ENCODE data around the gene HIVEP1. TPM values are rescaled to one million over a fixed set of nuclear protein-coding genes. Genes with fewer than 3 reads are reported as not detected.
"Not testable (repeated sequence)": the region's sequence is repeated elsewhere in the genome, so short reads cannot be mapped to it uniquely, and the experiment has no call there.

Gene HIVEP1
- total RNA-seq, 1 donor from 2014 or later = 42.5 TPM

DNA sequence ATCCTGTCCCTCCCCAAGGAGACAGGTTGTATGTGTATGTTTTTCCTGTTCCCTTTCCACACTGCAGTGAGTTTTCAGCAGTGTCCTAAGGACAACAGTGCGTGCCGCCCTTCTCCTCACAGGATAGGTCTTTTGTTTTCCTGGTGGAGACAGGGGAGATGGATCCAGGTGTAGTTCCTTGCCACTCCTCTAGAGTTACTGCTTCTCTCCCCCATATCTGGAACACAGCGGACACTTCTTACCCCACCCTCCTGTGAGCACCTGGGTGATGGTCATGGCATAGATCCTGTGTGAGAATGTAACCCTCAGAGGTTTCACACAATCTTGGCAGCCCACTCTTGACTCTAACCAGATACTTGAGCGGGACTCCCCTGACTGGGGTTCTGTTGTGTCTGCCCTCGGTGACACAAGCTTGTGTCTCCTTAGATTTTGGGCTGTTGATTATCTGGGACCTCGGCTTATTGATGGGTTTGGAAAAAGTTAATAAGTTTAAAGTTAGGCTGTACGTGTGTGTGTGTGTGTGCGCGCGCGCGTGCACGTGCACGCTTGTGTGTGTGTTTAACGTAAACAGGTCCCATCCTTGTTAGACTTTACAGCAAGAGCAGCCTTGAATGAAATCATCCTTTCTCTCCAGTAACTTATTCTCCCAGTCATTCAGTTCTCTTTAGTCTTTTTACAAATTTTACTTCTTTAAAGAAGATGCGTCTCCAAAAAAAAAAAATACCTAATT, 146.7 kb downstream of the HIVEP1 start:
- DNase-seq (ENCODE audit: low spot score) = no peak

DNA sequence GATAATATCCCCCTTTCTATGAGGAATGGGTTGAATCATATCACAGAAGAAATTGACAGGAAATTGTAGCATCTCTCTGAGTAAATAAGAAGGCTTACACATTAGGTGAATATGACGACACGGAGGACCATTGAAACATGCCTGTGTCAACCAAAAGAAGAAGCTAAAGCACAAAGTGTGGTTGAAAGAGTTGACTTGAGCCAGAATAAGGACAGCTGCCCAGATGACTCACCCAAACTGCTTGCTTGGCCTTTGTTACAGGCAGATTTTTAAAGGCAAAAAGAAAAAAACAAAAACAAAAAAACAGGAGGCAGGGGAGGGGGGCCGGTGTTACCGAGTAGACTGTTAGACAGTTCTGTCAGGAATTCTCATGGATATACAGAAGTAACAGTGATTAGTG, 148.2 kb downstream of the HIVEP1 start:
- DNase-seq (ENCODE audit: low spot score) = no peak

DNA sequence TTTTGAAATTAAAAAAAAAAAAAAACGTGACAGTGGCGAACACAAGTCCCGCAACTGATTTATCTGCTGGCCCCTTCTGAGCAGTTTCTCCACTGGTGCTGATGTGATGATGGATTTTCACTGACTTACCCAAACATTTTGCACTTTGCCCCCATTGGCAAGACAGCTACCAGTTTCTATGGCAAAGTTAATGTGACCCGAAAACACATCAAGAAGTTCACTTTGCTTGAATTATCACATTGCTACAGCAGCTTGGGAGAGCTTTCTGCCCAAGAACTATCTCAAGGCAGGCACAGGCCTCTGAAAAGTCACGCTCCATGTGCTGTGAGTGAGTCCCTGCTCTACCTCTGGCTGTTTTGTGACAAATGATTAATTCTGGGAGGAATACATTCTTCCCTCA, 150.1 kb downstream of the HIVEP1 start:
- DNase-seq (ENCODE audit: low spot score) = no peak

DNA sequence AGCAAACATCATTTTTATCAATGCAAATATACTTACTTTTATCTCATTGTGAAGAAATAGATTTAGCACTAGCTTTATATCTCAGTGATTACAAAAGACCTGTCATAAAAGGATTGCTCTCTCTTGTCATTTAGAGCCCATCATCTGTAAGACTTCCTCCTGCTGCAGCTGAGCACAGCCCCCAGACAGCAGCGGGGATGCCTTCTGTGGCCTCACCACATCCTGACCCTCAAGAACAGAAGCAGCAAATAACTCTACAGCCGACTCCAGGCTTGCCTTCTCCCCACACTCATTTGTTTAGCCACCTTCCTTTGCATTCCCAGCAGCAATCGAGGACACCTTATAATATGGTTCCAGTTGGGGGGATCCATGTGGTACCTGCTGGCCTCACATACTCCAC, 151.0 kb downstream of the HIVEP1 start:
- DNase-seq (ENCODE audit: low spot score) = no peak

DNA sequence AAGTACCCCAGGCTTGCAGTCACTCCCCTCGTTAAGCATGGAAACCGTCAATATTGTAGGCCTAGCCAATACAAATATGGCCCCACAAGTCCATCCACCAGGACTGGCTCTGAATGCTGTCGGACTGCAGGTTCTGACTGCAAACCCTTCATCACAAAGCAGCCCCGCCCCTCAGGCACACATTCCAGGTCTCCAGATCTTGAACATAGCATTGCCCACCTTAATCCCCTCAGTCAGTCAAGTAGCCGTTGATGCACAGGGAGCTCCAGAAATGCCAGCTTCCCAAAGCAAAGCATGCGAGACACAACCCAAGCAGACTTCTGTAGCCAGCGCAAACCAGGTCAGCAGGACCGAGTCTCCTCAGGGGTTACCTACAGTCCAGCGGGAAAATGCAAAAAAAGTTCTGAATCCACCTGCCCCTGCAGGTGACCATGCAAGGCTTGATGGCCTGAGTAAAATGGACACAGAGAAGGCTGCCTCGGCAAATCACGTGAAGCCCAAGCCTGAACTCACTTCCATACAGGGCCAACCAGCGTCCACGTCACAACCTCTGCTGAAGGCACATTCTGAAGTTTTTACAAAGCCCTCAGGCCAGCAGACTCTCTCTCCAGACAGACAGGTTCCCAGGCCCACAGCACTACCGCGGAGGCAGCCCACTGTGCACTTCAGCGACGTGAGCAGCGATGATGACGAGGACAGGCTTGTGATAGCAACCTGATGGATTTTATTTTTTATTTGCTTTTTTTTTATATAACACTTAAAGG, 151.8 kb downstream of the HIVEP1 start:
- no peak for DNase-seq (ENCODE audit: low spot score)

DNA sequence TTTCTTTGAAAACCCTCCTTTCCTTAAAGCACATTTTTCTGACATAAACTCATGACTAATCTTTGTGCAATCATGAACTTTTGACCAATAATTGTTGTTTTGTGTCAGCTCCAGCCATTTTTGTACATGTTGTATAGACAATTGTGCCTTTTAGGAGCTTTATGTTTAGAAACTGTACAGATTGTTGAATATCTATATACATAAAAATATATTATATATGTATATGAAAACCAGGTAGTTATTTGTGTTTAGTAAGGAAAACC, 152.3 kb downstream of the HIVEP1 start:
- DNase-seq (ENCODE audit: low spot score) = no peak

DNA sequence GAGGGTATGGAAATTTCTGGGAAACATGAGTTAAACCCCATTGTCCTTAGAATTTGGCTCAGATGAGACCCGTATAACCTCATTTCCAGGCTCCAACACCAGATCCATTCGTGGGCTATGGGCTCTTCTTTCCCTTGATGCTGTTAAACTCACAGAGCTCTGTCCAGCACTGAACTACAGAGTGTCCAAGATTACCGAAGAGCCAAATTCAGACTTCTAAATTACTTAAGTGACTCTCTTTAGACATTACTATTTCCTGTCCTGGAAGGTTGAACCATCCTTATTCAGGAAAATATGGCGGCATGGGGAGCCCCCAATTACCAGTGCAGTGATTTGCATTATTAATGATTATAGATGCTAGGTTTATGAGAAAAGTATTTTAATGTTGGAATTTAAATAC, 153.2 kb downstream of the HIVEP1 start:
- DNase-seq (ENCODE audit: low spot score) = no peak

DNA sequence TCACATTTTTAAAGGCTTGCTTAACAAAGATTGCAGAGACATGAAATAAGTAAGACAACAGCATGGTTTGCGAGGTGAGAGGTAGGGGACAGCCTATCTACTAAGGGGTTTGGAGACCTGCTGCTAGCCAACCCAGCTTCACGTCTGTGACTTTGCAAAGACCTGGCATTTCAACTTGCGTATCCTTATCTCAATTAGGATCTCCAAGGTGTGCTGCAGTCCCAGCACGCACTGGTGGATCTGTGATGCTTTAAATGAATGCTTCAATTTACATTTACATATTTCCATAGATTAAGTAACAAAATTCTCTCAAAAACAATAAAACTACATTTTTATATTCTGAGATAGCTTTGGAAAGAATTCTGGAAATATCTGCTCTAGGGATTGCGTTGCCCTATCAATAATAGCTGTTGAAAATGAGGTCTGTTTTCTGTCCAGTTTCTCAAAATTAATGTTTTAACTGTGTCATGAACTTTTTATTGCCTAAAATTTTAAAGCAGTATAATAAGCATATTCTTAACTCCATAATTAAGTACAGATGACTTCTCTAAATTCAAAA, 153.7 kb downstream of the HIVEP1 start:
- no peak for DNase-seq (ENCODE audit: low spot score)

DNA sequence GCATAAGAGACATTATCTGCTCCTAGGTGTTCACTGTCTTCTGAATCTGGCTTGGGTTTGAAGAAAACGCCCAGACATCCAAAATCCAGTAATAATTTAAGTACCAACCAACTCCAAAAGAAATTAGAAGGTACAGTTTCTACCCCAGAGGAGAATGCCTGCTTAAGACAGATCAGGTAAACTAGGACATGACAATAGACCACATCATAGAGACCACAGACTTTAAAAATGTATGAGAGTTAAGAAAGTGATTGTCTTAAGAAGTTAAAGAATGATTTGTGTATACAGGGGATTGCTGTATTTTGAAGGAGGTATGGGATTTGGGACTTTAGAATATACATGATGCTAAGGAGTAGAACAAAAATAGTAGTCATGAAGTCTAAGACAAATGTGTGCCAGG, 157.3 kb downstream of the HIVEP1 start:
- DNase-seq (ENCODE audit: low spot score) = no peak

DNA sequence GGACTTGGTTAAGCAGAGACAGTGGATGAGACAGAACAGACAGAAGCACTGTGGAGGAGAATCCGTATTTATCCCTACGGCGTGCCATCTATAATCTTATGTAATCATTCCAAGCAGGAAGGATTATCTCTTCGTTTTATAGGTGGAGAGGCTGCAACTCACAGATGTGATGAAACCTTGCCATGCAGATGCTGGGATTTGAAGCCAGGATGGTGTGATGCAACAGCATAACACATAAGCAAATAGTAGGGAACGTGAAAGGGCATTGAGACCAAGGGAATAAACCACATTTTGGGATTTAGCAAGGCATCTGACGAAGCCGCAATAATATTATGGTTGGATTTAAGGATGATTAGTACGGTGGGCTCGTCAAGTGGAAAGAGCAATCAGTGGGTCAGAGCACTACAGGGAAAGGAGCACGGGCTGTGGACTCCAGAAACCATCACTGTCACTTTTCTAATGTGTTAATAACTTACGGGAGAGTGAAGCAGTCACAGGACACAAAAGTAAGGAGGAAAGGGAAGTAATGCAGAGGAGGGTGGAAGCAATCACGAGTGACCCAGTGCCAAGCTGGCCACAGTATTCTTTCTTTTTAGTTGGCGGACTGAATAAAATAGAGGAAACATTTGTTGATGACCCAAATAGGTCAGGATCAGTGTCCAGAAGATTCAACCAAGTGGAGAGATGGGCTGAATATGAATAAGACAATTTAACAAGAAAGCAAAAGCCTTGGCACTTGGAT, 158.4 kb downstream of the HIVEP1 start:
- DNase-seq (ENCODE audit: low spot score) = no peak

DNA sequence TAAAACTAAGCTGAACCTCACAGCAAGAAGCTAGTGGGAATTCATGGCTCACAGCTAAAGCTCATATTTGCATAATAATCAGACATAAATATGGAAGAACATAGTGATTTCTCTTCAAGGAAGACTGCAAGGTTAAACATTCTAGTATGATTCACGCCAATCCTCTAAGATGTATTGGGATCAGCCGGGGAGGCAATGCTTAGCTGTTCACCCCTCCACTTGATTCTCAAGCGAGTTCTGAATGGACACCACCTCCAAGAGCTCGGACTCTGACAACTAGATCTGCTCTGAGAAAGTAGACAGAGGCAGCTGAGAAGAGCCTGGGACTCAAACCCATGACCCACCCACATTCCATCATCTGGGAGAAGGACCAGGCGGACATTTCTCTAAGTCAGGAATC, 159.6 kb downstream of the HIVEP1 start:
- DNase-seq (ENCODE audit: low spot score) = no peak

DNA sequence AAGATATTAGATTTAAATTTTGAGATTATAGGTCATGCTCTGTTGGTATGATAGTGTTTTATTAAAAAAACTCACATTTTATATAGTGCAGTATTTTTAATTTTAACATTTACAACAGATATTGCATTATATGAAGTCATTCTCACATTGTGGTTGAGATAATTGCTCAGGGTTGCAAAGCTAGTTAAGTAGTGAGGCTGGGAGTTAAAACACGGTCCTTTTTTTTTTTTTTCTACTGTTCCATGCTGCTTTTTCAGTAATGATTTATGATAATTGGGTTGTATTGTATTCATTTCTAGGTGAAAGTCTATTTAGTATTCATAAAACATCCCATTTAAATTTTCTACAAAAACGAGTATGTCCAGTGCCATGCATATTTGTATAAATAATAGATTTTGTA, 160.5 kb downstream of the HIVEP1 start:
- no peak for DNase-seq (ENCODE audit: low spot score)

DNA sequence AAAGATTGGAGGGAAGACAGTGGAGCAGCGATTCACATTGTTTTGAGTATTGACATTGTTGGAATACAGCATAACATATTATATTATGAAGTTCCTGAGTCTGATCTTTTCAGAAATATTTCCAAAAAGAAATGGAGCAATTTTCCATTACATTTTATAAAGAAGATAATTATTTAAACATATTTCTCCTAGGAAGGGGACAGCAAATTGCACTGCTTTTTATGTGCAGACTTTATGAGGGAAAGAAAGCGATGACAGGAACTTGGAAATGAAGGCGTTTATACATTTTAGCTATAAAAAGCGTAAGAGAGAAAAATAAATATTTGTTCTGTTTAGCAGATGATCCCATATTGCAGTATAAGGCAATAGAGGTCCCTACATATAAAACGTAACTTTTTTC, 161.1 kb downstream of the HIVEP1 start:
- no peak for DNase-seq (ENCODE audit: low spot score)

DNA sequence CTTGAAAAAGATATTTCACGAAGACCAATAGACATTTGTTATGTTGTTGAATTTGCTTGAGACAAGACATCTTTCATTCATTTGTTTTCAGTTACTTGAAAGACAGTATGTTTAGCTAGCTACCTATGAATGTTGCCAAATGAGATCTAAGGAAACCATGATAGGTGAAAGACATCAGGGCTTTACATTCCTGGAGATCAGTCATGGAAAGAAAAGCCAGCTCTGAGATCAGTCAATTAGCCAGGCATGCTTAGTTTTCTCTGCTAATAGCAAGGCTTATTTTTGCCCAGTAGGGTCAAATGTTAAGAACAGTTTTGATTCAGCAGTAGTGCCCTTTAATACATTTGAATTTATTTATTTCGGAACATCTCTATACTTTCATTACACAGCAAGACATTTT, 161.5 kb downstream of the HIVEP1 start:
- DNase-seq (ENCODE audit: low spot score) = no peak

DNA sequence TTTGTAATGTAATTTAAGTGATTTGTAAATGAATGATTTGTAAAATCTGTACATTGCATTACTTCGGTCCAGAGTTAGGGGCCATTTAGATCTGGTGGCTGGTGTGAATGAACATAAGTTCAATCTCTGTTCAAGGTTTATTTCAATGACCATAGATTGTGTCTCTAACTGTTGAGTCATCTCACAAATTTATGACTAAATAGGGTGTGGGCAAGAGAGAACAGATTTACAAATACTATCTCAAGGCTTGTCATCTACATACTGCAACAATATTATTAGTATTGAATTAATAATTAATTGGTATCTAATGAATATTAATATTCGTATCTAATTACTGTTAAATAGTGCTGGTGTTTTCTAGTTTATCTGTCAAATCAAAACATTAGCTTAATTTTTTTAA, 162.8 kb downstream of the HIVEP1 start:
- DNase-seq (ENCODE audit: low spot score) = no peak

DNA sequence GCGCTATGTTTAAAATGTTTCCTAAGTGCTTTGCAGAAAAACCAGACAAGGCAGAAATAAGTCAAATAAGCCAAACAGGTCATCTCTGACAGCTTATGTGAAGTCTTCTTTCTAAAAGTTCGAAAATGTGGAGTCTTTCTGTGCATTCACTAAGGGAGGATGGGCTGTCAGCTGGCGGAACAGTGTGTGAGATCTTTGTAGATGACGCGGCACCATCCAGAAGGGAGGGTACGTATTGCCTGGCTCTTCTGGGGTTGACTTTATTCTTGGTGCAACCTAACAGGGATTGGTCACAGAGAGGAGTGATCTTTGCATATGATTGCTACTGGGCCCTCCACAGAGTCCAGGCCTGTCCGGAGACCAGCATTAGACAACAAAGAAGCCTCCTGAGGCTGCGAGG, 163.5 kb downstream of the HIVEP1 start:
- no peak for DNase-seq (ENCODE audit: low spot score)

DNA sequence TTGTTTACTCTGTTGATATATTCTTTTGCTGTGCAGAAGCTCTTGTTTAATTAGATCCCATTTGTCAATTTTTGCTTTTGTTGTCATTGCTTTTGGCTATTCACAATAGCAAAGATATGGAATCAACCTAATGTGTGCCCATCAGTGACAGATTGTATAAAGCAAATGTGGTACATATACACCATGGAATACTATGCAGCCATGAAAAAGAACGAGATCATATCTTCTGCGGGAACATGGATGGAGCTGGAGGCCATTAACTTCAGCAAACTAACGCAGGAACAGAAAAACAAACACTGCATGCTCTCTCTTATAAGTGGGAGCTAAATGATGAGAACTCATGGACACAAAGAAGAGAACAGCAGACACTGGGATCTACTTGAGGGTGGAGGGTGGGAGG, 164.7 kb downstream of the HIVEP1 start:
- DNase-seq (ENCODE audit: low spot score) = not testable (repeated sequence)

DNA sequence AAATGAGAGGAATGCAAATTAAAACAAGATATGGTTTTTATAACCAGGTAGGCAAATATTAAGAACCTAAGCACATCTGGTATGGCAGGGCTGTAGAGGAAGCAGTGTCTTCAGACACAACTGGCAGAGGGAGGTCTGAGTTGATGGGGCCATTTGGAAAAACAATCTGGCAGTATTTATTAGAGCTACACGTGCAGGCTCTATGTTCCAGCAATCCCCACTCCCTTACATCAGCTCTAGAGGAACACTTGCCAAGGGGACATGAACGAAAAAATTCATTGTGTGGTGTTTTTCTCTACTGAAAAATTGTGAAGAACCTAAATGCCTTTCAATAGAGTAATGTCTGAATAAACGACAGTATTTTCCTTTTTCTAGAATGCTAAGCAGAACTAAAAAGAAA, 166.4 kb downstream of the HIVEP1 start:
- DNase-seq (ENCODE audit: low spot score) = no peak

DNA sequence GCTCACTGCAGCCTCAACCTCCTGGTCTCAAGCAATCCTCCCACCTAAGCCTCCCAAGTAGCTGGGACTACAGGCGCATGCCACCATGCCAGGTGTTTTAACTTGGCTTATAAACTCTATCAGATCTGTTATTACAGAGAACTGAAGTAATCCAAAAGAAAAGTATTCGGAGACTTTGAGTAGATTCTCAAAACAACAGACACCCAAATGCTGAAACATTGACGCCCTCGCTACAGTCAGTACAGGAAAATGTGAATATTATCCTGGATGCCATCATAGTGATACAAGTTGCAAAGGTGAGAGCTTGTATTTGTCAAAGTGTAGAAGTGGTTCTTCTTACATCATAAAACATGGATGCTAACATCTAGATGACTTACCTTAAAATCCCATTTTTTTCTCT, 169.4 kb downstream of the HIVEP1 start:
- no peak for DNase-seq (ENCODE audit: low spot score)

DNA sequence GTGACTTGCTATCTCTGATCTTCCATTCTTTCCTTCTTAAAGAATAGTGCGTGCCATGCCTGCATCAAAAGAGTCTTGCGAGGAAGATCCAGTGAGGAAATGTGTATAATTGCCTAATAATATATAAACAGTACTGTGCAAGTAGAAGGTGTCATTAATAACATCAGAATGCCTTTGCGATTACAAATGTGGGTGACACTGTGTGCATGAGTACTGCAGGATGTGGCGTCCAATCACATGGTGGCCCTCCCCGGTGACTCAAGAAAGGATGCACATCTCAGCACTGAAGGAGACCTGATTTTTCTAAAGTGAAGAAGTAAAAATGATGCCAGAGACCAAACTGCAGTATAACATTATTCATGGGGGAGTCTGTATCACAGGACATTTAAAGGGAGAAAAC, 170.6 kb downstream of the HIVEP1 start:
- no peak for DNase-seq (ENCODE audit: low spot score)

DNA sequence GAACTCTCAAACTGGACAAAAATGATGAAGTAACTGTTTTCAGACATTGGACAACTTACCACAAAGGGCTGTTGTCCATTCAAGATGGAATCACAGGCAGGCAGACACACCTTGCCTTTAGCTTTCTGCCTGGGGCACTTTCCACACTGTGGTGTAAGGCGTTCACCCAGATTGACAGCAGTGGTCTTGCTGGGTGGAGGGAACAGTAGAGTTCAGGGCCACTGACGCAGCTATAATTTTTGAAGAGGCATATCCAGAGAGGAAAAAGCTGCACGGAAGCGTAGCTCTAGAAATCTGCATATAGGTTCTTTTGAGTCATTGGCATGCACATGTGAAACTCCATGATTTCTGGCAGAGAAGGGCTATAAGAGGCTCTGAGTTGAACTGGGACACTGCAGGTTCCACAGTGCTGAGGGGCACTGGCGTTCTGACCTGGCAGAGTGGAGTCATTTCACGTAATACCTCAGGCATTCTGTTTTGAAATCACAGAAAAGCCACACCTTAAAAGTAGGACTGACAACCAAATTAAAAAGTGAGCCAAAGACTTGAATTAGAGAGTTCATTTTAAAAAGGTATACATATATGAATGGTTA, 173.1 kb downstream of the HIVEP1 start:
- DNase-seq (ENCODE audit: low spot score) = no peak

DNA sequence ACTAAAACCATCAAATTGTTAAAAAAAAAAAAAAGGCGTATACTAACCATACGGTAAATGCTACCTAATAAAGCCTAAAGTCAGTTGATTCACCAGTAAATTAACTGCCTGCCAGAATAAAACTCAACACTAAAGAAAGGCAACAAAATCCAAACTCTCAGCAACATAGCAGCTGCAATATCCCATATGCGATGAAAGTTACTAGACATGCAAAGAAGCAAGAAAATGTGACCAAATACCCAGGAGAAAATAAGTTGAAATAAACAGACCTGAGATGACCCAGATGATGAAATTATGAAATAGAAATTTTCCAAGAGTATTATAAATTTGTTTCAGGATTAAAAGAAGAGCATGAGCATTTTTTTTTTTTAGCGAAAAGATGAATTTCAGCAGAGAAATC, 174.4 kb downstream of the HIVEP1 start:
- no peak for DNase-seq (ENCODE audit: low spot score)

Data from ureter (tissue), 1 donor.